GM08714 (cell line): Measurements from ENCODE around the gene ALCAM.
A peak's percentile ranks its signal among the peaks of the same experiment; 100 is the strongest.
"Not testable (repeated sequence)": the region's sequence is repeated elsewhere in the genome, so short reads cannot be mapped to it uniquely, and the experiment has no call there.

ENCODE experiments used
- H3K4me3 ChIP-seq: fragments of 200-500 bp; sonication (Bioruptor generic); 2 replicates; pipeline ENCODE4 v1.5.1; 2014; ENCODE audit warnings: mild to moderate bottlenecking, low read length, inconsistent platforms
- ZNF274 ChIP-seq: IDR thresholded peaks from 2 replicates; pipeline ENCODE4 v1.6.1; 2012; ENCODE audit warnings: mild to moderate bottlenecking, low read depth, low read length

ALCAM gene

GRCh38 chr3:105367063-105367405, 325 bp downstream of the ALCAM start:
- no peak for TF ChIP-seq ZNF274
- H3K4me3 ChIP-seq: peak overlapping the region; percentile 90

GRCh38 chr3:105367406-105368213, 901 bp downstream of the ALCAM start:
- H3K4me3 ChIP-seq: peak overlapping the region; percentile 90
- no peak for TF ChIP-seq ZNF274

GRCh38 chr3:105368566-105369499, 2.1 kb downstream of the ALCAM start:
- peak overlapping the region; percentile 90 for H3K4me3 ChIP-seq
- TF ChIP-seq ZNF274: no peak

GRCh38 chr3:105369500-105370371, 3.0 kb downstream of the ALCAM start:
- no peak for TF ChIP-seq ZNF274
- H3K4me3 ChIP-seq: peak overlapping the region; percentile 90

GRCh38 chr3:105373383-105373782, 6.7 kb downstream of the ALCAM start:
- TF ChIP-seq ZNF274: no peak
- H3K4me3 ChIP-seq: no peak overlapping the region

GRCh38 chr3:105375750-105376511, 9.2 kb downstream of the ALCAM start:
- no peak for TF ChIP-seq ZNF274
- no peak overlapping the region for H3K4me3 ChIP-seq

- TF ChIP-seq ZNF274: no peak
- H3K4me3 ChIP-seq: no peak overlapping the region
Observed at GRCh38 chr3:105377716-105378115, 11.0 kb downstream of the ALCAM start.

GRCh38 chr3:105385179-105385578, 18.5 kb downstream of the ALCAM start:
- no peak for TF ChIP-seq ZNF274
- H3K4me3 ChIP-seq: no peak overlapping the region

GRCh38 chr3:105385819-105386508, 19.3 kb downstream of the ALCAM start:
- no peak for TF ChIP-seq ZNF274
- H3K4me3 ChIP-seq: no peak overlapping the region

GRCh38 chr3:105387122-105387751, 20.5 kb downstream of the ALCAM start:
- no peak for TF ChIP-seq ZNF274
- no peak overlapping the region for H3K4me3 ChIP-seq

- TF ChIP-seq ZNF274: no peak
- no peak overlapping the region for H3K4me3 ChIP-seq
Observed at GRCh38 chr3:105388176-105388575, 21.5 kb downstream of the ALCAM start.

GRCh38 chr3:105389759-105390158, 23.1 kb downstream of the ALCAM start:
- not testable (repeated sequence) for H3K4me3 ChIP-seq

- H3K4me3 ChIP-seq: not testable (repeated sequence)
Observed at GRCh38 chr3:105392598-105392997, 25.9 kb downstream of the ALCAM start.
